Kidney (tissue), 14 donors: ENCODE measurements around the gene CNTN5. TPM values are rescaled to one million over a fixed set of nuclear protein-coding genes. Genes with fewer than 3 reads are reported as not detected.

Source experiments
- DNase-seq, 5 donors: peaks; one replicate each; pipeline ENCODE4 v3.0.0-alpha.2; 2013 to 2020
- FAIRE-seq: peaks from 2 replicates; lab custom pipeline; 2012; peaks lifted over from hg19 to GRCh38; lab: Jason Lieb, UNC
- H3K27ac ChIP-seq, 2 donors: one replicate each; pipeline ENCODE4 v1.7.0; 2013; ENCODE audit warnings: low read depth in 2 of 2, low read length in 2 of 2, inconsistent platforms in 1 of 2
- H3K27me3 ChIP-seq: one replicate; pipeline ENCODE4 v1.7.1; 2013; ENCODE audit warnings: low read length, inconsistent platforms; ENCODE audit not compliant: control insufficient read depth, insufficient read depth
- H3K36me3 ChIP-seq, 3 donors: one replicate each; pipeline versions ENCODE4 v1.7.0 to v1.7.1; 2013; ENCODE audit warnings: low read length in 3 of 3, control low read depth in 1 of 3, inconsistent platforms in 1 of 3; ENCODE audit not compliant: insufficient read depth in 3 of 3, control insufficient read depth in 2 of 3
- H3K4me1 ChIP-seq, 3 donors: one replicate each; pipeline versions ENCODE4 v1.7.0 to v1.7.1; 2013; ENCODE audit warnings: low read length in 3 of 3, inconsistent platforms in 1 of 3, low read depth in 1 of 3; ENCODE audit not compliant: control insufficient read depth in 2 of 3, insufficient read depth in 2 of 3
- H3K4me3 ChIP-seq, 3 donors: one replicate each; pipeline versions ENCODE4 v1.7.0 to v1.8.1; 2013; ENCODE audit warnings: low read length in 3 of 3, control low read depth in 1 of 3, inconsistent platforms in 1 of 3
- H3K9ac ChIP-seq, 3 donors: one replicate each; pipeline versions ENCODE4 v1.7.0 to v1.7.1; 2013; ENCODE audit warnings: low read length in 3 of 3, control low read depth in 1 of 3, inconsistent platforms in 1 of 3
- H3K9me3 ChIP-seq, 3 donors: one replicate each; pipeline versions ENCODE4 v1.7.0 to v1.7.1; 2013; ENCODE audit warnings: low read length in 3 of 3, control low read depth in 1 of 3, inconsistent platforms in 1 of 3; ENCODE audit not compliant: control insufficient read depth in 2 of 3, insufficient read depth in 1 of 3
- CTCF ChIP-seq: IDR thresholded peaks from 3 replicates; pipeline ENCODE4 v1.5.1; 2012; ENCODE audit warnings: mild to moderate bottlenecking, moderate library complexity, borderline replicate concordance; ENCODE audit not compliant: insufficient read depth; ENCODE audit errors: extremely low read depth
- intact Hi-C: fragments of 100-400 bp; cut with DNase I; formaldehyde crosslinking; loops from one replicate; pipeline ENCODE4 v1.11.1; 2022
- polyA plus RNA-seq: library from polyadenylated mRNA; stranded (reverse); fragments of 350-450 nt; fragmentation: Illumina TruSeq; extraction: RNeasy Lipid Tissue Mini Kit (QIAGEN cat#74804); gene quantifications from one replicate; pipeline ENCODE4 v1.2.3, GENCODE V29; 2014; ENCODE audit warnings: low read depth, low replicate concordance; ENCODE audit not compliant: insufficient read depth
- total RNA-seq: library from RNA; stranded (reverse); fragmentation: NEBNext Ultra II Directional; extraction: Animal tissue kit (Norgen Biotek cat#: 25700); gene quantifications from one replicate; pipeline ENCODE4 v1.2.1, GENCODE V29; 2021
- donor health status: control.
- donor health status: control.
- donor health status: control.
- donor health status: control.
- donor health status: control.
- donor health status: DM: yes; HTN: yes; CAD: no.
- donor health status: Normal renal cell carcinoma (clear cell type).

Gene CNTN5
- total and polyA plus RNA-seq, 2 donors from 2014 or later = 0.11 to 0.66 TPM

- no peak overlapping the region for H3K27ac ChIP-seq
- FAIRE-seq = no peak
Measured at GRCh38 chr11:99240192-99241030, 219.7 kb downstream of the CNTN5 start.

GRCh38 chr11:99241066-99241465 is 220.3 kb downstream of the CNTN5 start:
- intact Hi-C loops = no loop called here
- DNase-seq (no peak), FAIRE-seq (no peak)
- no peak overlapping the region for H3K9ac ChIP-seq
- no peaks in the 10 kb centered on the region for H3K9me3 ChIP-seq
- H3K27ac ChIP-seq = no peak overlapping the region
- H3K4me3 ChIP-seq = no peak overlapping the region
- H3K4me1 ChIP-seq = no peaks in the 10 kb centered on the region
- no peak for TF ChIP-seq CTCF
- H3K27me3 ChIP-seq = no peaks in the 10 kb centered on the region
- H3K36me3 ChIP-seq = no peaks in the 10 kb centered on the region

More at GRCh38 chr11:99240192-99241030, 219.7 kb downstream of the CNTN5 start:
- no peak for TF ChIP-seq CTCF
- H3K4me1 ChIP-seq = no peaks in the 10 kb centered on the region
- no peak overlapping the region for H3K4me3 ChIP-seq
- no peak for DNase-seq
- no peaks in the 10 kb centered on the region for H3K27me3 ChIP-seq
- intact Hi-C loops = no loop called here
- H3K9me3 ChIP-seq = no peaks in the 10 kb centered on the region
- no peaks in the 10 kb centered on the region for H3K36me3 ChIP-seq
- H3K9ac ChIP-seq = no peak overlapping the region

- Histone ChIP-seq H3K9me3 (no peaks in the 10 kb centered on the region), H3K36me3 (no peaks in the 10 kb centered on the region), H3K4me1 (no peaks in the 10 kb centered on the region), H3K4me3 (no peak overlapping the region), H3K27me3 (no peaks in the 10 kb centered on the region), H3K27ac (no peak overlapping the region), H3K9ac (no peak overlapping the region)
- no peak for TF ChIP-seq CTCF
- no peak for FAIRE-seq
- DNase-seq = no peak
- intact Hi-C loops = no loop called here
Measured at GRCh38 chr11:99244613-99245012, 223.9 kb downstream of the CNTN5 start.
